KOPT-K1 (cell line): ENCODE results near the gene TMEM38A.
A peak's percentile ranks its signal among the peaks of the same experiment; 100 is the strongest.

ENCODE experiments used
- H3K27ac ChIP-seq: fragments of 200-600 bp; sonication (generic); 2 replicates; pipeline ENCODE4 v1.5.1; 2016; ENCODE audit warnings: antibody characterized with exemption, mild to moderate bottlenecking, low read depth, low read length; ENCODE audit not compliant: poor library complexity, severe bottlenecking
- H3K36me3 ChIP-seq: fragments of 200-600 bp; sonication (generic); 2 replicates; pipeline ENCODE4 v1.5.1; 2017; ENCODE audit warnings: antibody characterized with exemption, mild to moderate bottlenecking, low read length, moderate library complexity; ENCODE audit not compliant: insufficient read depth
- H3K9me3 ChIP-seq: fragments of 200-600 bp; sonication (generic); 2 replicates; pipeline ENCODE4 v1.5.1; 2017; ENCODE audit warnings: antibody characterized with exemption, low read length, mild to moderate bottlenecking; ENCODE audit not compliant: insufficient read depth, poor library complexity, severe bottlenecking

TMEM38A gene, protein sequence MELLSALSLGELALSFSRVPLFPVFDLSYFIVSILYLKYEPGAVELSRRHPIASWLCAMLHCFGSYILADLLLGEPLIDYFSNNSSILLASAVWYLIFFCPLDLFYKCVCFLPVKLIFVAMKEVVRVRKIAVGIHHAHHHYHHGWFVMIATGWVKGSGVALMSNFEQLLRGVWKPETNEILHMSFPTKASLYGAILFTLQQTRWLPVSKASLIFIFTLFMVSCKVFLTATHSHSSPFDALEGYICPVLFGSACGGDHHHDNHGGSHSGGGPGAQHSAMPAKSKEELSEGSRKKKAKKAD

DNA sequence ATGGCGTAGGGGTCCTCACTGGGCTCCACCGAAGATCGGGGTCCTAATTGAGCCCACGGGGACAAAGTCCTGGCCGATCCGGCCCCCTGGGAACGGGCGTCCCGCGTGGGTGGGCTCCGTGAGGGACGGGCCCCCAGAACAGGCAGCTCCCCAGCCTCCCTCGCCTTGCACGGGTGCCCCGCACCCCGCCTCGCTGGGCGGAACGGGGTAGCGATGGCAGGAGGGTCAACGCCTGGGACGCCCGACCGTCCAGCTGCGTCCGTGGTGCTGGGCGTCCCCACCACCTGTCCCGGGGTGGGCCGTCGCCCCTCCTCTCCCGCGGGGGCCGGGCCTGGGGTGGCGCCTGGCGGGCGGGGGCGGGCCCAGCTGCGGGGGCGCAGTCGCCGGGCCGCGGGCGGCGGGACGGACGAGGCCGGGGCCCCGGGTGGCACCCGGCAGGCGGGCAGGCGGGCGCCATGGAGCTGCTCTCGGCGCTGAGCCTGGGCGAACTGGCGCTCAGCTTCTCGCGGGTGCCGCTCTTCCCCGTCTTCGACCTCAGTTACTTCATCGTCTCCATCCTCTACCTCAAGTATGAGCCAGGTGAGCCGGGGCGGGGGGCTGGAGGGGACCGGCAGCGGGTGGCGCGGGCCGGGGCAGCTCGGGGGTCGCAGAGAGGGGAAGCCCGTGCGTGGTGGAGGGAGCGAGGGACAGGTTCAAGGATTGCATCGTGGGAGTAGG is at the start of gene TMEM38A:
Gene TMEM38A (plus strand): TSS at position 377 of the 717 bp plus-strand sequence. CDS start 79 bp downstream, at position 456.
- peak within 1 kb of the TSS; percentile 95 for H3K27ac ChIP-seq
- H3K36me3 ChIP-seq = peaks cover 36% of the 10 kb centered on the region
- H3K9me3 ChIP-seq = no peaks in the 10 kb centered on the region

DNA sequence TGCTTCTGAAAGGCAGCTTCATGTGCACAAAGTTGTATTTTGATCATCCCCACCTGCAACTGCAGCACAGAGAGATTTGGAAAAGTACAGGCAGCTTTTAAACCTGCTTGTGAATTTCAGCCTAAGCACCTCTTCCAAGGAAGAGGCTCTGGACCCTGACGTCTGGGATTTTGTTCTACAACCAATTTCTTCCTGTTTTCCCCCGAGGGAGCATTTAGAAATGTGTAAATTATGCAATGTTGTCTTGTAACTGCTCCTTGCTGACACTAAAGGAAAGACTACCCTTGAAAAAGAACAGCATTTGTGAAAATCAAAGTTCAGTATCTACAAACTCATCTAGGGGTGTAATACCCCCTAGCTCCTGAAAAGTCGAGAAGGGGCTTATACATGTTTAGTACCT is 48.3 kb upstream of the TMEM38A start:
- Histone ChIP-seq H3K27ac (no peak overlapping the region), H3K36me3 (no peaks in the 10 kb centered on the region), H3K9me3 (no peaks in the 10 kb centered on the region)

DNA sequence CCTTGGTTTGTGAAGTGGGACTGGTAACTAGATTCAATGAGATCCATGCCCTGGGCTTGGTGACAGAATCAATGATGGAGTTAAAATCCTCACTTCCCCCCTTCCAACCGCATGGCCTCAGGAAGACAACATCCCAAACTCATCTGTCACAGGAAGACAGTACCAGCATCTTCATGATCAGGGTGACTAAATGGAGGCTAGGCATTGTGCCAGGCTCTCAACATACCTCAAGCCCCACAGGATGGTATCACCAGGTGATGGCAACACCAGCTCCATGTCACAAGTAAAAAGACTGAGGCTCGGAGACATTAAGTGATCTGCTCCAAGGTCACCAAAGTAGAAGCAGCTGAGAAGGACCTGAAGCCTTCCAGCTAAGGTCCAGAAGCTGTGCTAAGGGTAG is 47.1 kb upstream of the TMEM38A start:
- Histone ChIP-seq H3K36me3 (no peaks in the 10 kb centered on the region), H3K9me3 (no peaks in the 10 kb centered on the region), H3K27ac (no peak overlapping the region)

DNA sequence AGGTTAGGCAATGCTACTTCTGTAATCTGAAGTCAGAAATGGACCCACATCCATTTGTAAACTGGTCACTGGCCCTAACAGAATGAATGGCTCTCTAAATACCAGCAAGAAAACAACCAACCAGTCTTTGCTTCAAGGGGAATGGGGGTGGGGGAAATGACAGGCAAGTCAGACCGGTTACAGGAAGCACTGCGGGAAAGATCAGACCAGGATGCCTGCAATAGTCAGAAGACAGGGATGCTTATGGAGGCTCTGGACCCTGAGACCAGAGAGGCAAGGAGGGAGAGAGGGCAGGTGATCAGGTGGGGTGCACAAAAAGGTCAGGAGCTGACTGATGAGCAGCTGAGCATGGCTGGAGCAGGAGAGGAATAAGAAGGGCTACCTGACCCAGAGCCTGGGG is 46.0 kb upstream of the TMEM38A start:
- H3K36me3 ChIP-seq = no peaks in the 10 kb centered on the region
- no peak overlapping the region for H3K27ac ChIP-seq

DNA sequence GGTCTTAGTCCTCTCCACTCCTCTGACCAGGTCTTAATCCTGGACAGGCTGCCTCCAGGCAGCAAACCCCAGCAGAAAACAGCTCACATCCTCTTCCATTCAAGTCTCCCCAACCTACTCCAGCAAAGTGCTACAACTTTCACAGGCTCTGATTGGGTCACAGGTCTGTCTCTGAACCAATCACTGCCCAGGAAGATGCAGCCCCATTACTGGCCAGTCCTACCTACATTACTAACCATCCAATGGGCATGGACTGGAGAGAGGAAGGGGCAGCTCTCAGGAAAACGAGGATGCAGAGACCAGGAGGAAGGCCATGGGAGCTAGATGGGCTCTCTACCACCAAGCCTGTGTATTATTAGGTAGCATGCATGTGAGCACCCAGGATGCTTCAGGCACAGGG is 45.1 kb upstream of the TMEM38A start:
- no peaks in the 10 kb centered on the region for H3K9me3 ChIP-seq
- H3K36me3 ChIP-seq = no peaks in the 10 kb centered on the region
- H3K27ac ChIP-seq = no peak overlapping the region

More for the DNA sequence above, 46.0 kb upstream of the TMEM38A start:
- H3K9me3 ChIP-seq = no peaks in the 10 kb centered on the region

DNA sequence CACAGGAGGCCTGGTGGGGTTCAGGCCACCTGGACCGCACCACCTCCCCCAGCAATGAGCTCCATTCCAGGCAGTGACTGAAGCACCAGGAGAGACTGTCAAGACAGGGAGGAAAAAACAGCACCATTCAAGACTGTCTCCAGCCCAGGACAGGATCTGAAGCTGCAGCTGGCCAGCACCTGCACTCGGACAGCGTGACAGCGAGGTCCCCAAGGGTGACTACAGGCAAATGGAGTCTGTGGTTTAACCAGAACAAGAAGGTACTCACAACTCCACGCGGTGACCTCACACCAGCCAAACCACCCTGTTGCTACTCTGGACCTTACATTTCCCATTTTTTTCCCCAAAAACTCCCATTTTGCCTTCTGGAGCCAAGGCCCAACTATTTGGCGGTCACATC is 42.7 kb upstream of the TMEM38A start:
- H3K9me3 ChIP-seq = no peaks in the 10 kb centered on the region
- H3K36me3 ChIP-seq = peaks cover 11% of the 10 kb centered on the region
- H3K27ac ChIP-seq = no peak overlapping the region

DNA sequence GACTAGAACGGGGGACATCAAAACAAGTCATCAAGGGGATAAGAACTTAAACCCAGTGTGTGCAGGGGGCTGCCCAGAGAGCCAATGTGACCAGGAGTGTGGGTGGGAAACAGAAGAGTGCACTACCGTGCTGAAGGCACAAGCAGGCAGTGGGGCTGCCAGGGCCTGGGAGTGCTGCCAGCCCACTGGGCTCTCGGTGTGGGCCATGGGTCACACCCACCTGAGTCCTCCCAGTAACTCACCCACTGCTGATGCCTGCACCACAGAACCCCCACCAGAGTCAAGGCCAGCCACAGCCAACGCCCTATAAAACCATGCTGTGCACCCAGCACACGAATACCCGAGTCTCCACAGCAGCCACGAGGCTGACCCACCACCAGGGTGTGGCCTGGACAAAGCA is 41.5 kb upstream of the TMEM38A start:
- no peak overlapping the region for H3K27ac ChIP-seq
- peaks cover 23% of the 10 kb centered on the region for H3K36me3 ChIP-seq
- H3K9me3 ChIP-seq = no peaks in the 10 kb centered on the region

DNA sequence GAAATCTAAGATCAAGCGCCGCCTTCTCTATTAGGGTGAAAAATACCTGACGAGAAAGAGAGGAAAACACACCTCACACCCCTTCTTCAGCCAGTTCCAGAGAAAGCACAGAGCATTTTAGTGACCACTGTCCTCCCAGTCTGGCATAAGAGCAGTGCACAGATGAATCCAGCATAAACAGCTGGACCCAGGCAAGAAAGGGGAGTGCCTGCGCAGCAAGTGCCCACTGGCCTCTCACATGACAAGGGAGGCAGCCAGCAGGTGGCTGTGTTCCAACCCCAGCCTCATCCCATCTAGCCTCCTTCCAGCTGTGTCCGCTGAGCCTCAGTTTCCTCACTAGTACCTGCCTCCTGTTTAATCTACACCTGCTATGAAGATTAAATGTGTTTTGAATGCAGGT is 40.9 kb upstream of the TMEM38A start:
- Histone ChIP-seq H3K27ac (no peak overlapping the region), H3K36me3 (peaks cover 29% of the 10 kb centered on the region), H3K9me3 (no peaks in the 10 kb centered on the region)

DNA sequence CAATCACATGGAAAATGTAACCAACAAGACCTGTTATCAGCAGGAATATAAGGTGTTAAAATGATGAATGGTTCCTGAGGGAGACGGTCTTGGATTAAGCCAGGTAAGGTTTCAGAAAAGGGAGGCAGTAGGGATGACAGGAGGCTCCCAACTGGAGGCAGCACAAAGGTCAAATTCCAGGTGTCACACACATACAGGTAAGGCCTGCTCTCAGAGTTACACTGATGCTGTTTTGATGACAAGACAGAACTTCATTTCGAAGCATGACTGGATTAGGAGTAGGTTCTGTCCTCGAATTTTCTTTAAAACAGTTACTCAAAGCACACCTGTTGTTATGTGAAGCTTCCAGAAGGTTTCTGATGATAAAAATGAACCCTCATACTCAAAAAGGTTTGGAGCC is 40.4 kb upstream of the TMEM38A start:
- H3K9me3 ChIP-seq = no peaks in the 10 kb centered on the region
- no peak overlapping the region for H3K27ac ChIP-seq
- peaks cover 35% of the 10 kb centered on the region for H3K36me3 ChIP-seq

DNA sequence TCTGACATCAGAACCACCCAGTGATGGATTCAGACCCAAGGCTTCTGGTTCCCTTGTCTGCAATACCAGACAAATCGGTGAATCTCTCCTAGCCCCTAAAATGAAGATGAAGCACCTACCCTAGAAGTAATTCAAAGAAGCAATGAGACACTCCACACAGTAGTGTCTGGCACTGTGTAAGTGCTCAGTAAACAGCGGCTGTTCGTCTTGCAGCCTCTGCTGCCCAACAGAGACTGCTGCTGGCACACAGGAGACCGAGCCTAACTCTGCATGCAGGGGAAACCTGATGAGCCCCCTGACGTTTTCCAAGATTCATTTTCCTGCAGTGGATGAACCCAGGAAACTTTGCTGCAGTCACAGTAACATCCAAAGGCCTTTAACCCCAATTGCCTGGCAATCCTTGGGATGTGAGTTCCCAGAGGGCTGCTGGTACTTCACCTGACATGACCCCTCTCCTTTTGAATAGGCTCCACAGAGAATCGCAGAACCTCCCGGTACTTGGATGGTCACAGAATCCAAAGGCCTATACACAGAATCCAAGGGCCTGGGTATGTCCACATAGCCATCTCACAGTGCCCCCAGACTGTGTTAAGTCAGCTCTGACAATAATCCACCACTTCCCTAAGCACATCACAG is 39.7 kb upstream of the TMEM38A start:
- H3K9me3 ChIP-seq = no peaks in the 10 kb centered on the region
- no peak overlapping the region for H3K27ac ChIP-seq
- peaks cover 40% of the 10 kb centered on the region for H3K36me3 ChIP-seq

DNA sequence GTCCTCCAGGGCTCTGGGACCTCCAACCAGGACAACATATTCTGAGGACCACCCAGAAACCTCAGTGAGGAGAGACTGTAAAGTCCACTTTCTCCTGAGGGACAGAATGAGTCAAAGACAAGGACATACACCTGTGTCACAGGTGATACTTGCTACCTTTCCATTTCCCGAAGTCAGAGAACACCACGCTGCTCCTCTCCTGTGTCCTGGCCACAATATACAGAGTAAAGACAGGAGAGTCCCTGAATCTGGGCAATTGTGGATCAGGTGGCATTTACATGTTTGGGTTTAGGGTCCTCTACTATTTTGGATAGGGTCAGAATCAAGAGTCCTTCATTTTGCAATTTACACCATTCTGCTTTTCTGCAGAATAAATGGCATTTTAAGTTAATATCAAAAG is 37.9 kb upstream of the TMEM38A start:
- peaks cover 40% of the 10 kb centered on the region for H3K36me3 ChIP-seq
- H3K27ac ChIP-seq = no peak overlapping the region
- H3K9me3 ChIP-seq = no peaks in the 10 kb centered on the region

DNA sequence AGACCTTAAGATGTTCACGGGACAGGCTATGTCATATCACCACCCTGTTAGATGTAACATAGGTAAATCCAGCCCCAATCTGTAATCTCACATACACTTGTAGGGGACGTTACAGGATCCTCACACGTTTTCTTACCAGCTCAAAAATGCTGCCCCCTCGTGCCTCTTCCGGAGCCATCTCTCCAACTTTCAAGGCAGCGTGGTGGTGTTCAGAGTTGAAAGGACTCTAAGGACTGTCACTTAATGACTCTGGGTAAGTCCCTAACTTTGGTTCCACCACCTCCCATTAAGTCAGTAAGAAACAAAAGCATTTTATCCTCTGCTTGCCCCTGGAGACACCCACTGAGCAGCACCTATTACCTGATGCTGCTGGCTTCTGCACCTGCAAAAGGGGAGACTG is 37.4 kb upstream of the TMEM38A start:
- no peak overlapping the region for H3K27ac ChIP-seq
- H3K36me3 ChIP-seq = peaks cover 40% of the 10 kb centered on the region
- H3K9me3 ChIP-seq = no peaks in the 10 kb centered on the region

DNA sequence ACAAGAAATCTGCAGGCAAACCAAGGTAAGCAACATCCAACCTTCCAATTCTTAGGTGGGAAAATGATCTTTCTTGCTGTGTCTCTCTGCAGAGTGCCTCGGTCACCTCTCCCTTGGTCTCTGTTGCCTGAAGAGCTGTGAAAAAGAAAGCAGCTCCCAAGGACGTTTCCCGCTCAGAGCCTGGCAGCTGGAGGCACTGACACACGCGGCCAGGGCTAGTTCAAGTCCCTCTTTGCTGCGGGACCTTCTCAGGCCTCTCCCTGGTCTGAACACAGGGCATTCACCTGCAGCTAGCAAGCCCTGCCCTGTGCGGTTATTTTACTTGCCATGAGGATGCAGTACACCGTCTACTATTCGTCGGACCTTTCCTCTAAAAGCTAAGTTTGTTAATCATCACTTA is 36.7 kb upstream of the TMEM38A start:
- Histone ChIP-seq H3K27ac (no peak overlapping the region), H3K36me3 (peaks cover 40% of the 10 kb centered on the region), H3K9me3 (no peaks in the 10 kb centered on the region)

DNA sequence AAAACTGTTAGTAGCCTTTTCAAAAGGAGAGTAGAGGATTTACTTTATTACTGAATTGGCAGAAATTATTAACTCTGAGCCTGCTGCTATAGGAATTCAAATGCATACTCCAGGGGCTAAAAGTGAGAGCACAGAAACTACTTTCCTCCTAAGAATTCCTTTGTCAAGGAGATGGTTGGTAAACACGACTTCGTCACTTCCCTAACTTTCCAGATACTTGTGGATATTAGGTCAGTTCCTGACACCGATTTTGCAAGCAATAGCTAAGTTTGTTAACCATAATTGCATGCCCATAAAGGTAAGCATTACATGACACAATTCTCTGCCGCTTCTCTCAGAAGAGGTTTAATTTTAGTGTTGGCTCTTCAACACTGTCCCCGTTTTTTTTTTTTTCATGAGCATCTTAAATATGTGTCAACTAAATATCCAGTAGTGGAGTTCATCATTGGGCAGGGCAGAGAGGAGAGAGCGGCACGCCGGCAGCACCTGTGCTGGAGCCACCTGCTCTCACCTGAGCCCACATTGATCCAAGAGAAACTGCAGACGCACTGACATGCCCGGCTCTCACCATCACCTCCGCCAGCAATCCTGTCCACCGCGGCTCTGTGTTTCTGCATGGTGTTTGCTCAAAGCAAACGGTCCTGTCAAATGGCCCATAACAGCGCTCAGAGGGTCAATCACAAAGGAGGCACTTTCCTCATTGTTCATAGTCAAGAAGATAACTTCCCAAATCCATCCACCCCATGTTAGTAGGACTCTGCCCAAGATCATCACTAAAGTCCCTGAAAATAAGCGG is 35.6 kb upstream of the TMEM38A start:
- H3K9me3 ChIP-seq = no peaks in the 10 kb centered on the region
- H3K27ac ChIP-seq = no peak overlapping the region
- peaks cover 46% of the 10 kb centered on the region for H3K36me3 ChIP-seq

DNA sequence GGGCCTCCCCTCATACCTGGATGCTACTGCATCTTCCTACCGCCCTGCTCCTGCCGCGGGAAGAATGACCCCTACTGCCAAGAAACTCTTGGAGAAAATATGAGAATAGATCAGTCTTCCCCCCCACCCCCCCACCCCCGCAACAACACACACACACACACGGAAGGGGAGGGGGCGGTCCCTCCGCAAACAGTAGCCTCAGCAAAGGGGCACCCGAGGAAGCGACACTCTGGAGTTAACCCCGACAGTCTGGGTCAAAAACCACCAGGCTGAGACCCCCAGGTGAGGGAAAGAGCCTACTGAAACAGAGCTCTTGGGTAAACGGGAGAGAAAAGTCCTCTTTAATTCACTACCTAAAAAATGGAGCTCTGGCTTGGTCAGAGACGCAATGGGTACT is 34.1 kb upstream of the TMEM38A start:
- peaks cover 60% of the 10 kb centered on the region for H3K36me3 ChIP-seq
- no peaks in the 10 kb centered on the region for H3K9me3 ChIP-seq
- peak overlapping the region; percentile 95 for H3K27ac ChIP-seq
